GM23338 (cell line): Measurements from ENCODE around the gene PLEKHA7. TPM values are rescaled to one million over a fixed set of nuclear protein-coding genes. Genes with fewer than 3 reads are reported as not detected.
A peak's percentile ranks its signal among the peaks of the same experiment; 100 is the strongest.

Experiments
- ATAC-seq: fragments of 200-7000 bp; cut with Tn5 transposase; 3 replicates; pipeline ENCODE4 v1.9.1; 2020
- DNase-seq: peaks from one replicate; pipeline ENCODE4 v3.0.0-alpha.2; 2015; ENCODE audit warnings: low spot score
- H2AFZ ChIP-seq: fragments of 200-600 bp; sonication (generic); 2 replicates; pipeline ENCODE4 v1.8.0; 2016; ENCODE audit warnings: antibody characterized with exemption, mild to moderate bottlenecking, moderate library complexity
- H3F3A ChIP-seq: fragments of 200-600 bp; sonication (generic); replicated peaks from 2 replicates; pipeline ENCODE4 v1.8.0; 2017; ENCODE audit warnings: antibody characterized with exemption, mixed run types, low read depth
- H3K27ac ChIP-seq: fragments of 200-600 bp; sonication (generic); 2 replicates; pipeline ENCODE4 v1.6.1; 2016; ENCODE audit warnings: low read depth
- H3K27me3 ChIP-seq: fragments of 200-600 bp; sonication (generic); 2 replicates; pipeline ENCODE4 v1.8.0; 2016; ENCODE audit warnings: mild to moderate bottlenecking, mixed run types, moderate library complexity; ENCODE audit not compliant: insufficient read depth
- H3K36me3 ChIP-seq: fragments of 200-600 bp; sonication (generic); 2 replicates; pipeline ENCODE4 v1.8.0; 2016; ENCODE audit warnings: mild to moderate bottlenecking; ENCODE audit not compliant: insufficient read depth
- H3K4me1 ChIP-seq: fragments of 200-600 bp; sonication (generic); 2 replicates; pipeline ENCODE4 v1.8.0; 2016; ENCODE audit warnings: mild to moderate bottlenecking, moderate library complexity; ENCODE audit not compliant: insufficient read depth
- H3K4me2 ChIP-seq: fragments of 200-600 bp; sonication (generic); 2 replicates; pipeline ENCODE4 v1.7.1; 2017; ENCODE audit warnings: mixed run types
- H3K4me3 ChIP-seq: fragments of 200-600 bp; sonication (generic); 2 replicates; pipeline ENCODE4 v1.6.1; 2016; ENCODE audit warnings: mixed run types
- H3K79me2 ChIP-seq: fragments of 200-600 bp; sonication (generic); replicated peaks from 2 replicates; pipeline ENCODE4 v1.8.0; 2017; ENCODE audit warnings: mild to moderate bottlenecking; ENCODE audit not compliant: insufficient read depth
- H3K9me2 ChIP-seq: fragments of 200-600 bp; sonication (generic); 2 replicates; pipeline ENCODE4 v1.8.0; 2017; ENCODE audit not compliant: insufficient read depth
- H4K20me1 ChIP-seq: fragments of 200-600 bp; sonication (generic); replicated peaks from 2 replicates; pipeline ENCODE4 v1.8.0; 2017; ENCODE audit warnings: mild to moderate bottlenecking; ENCODE audit not compliant: insufficient read depth
- H3K27ac Mint-ChIP-seq: 2 replicates; pipeline ENCODE4 v1.8.0; 2020; ENCODE audit warnings: inconsistent platforms, mild to moderate bottlenecking, moderate library complexity, mixed read lengths
- H3K27me3 Mint-ChIP-seq: 3 replicates; pipeline ENCODE4 v1.8.0; 2022; ENCODE audit warnings: low read depth, mild to moderate bottlenecking, moderate library complexity, mixed read lengths, inconsistent platforms; ENCODE audit not compliant: insufficient read depth, poor library complexity
- H3K36me3 Mint-ChIP-seq: 3 replicates; pipeline ENCODE4 v1.8.0; 2021; ENCODE audit warnings: low read depth, mild to moderate bottlenecking, inconsistent platforms, moderate library complexity, mixed read lengths
- H3K4me1 Mint-ChIP-seq: 3 replicates; pipeline ENCODE4 v1.8.0; 2020; ENCODE audit warnings: mild to moderate bottlenecking, inconsistent platforms, mixed read lengths
- H3K4me3 Mint-ChIP-seq: 3 replicates; pipeline ENCODE4 v1.8.0; 2021; ENCODE audit warnings: moderate library complexity, mild to moderate bottlenecking, inconsistent platforms, mixed read lengths
- H3K9me3 Mint-ChIP-seq: 3 replicates; pipeline ENCODE4 v1.8.0; 2020; ENCODE audit warnings: moderate library complexity, mild to moderate bottlenecking, inconsistent platforms, mixed read lengths
- CREB1 ChIP-seq: fragments of 250-450 bp; sonication (Bioruptor Pico); IDR thresholded peaks from 2 replicates; pipeline ENCODE4 v1.5.0; 2020; ENCODE audit warnings: low read depth, mild to moderate bottlenecking, moderate library complexity
- EZH2 ChIP-seq: fragments of 200-600 bp; sonication (generic); IDR thresholded peaks from one replicate; pipeline ENCODE4 v1.8.0; 2017; ENCODE audit warnings: antibody characterized with exemption, mild to moderate bottlenecking, low read depth; ENCODE audit not compliant: unreplicated experiment
- EZH2phosphoT487 ChIP-seq: fragments of 200-600 bp; sonication (generic); IDR thresholded peaks from one replicate; pipeline ENCODE4 v1.8.1; 2018; ENCODE audit warnings: antibody characterized with exemption; ENCODE audit not compliant: unreplicated experiment
- POLR2AphosphoS5 ChIP-seq: IDR thresholded peaks from 2 replicates; pipeline ENCODE4 v1.6.1; 2016; ENCODE audit warnings: antibody characterized with exemption, low read depth
- STAT1 ChIP-seq: IDR thresholded peaks from one replicate; pipeline ENCODE4 v1.6.1; 2016; ENCODE audit warnings: antibody characterized with exemption; ENCODE audit not compliant: unreplicated experiment
- ZNF114 ChIP-seq: fragments of 250-450 bp; sonication (Bioruptor Pico); IDR thresholded peaks from 2 replicates; pipeline ENCODE4 v1.5.0; 2020; ENCODE audit warnings: mild to moderate bottlenecking, moderate library complexity
- polyA plus RNA-seq: library from polyadenylated mRNA; unstranded; fragments of >200 nt; fragmentation: Nextera tagmentation; extraction: Ambion mirVana; gene quantifications from 2 replicates; pipeline ENCODE4 v1.2.1, GENCODE V29; 2016
- total RNA-seq: library from RNA; depleted of rRNA; stranded (reverse); fragments of >200 nt; shearing (Covaris generic); gene quantifications from 2 replicates; pipeline ENCODE4 v1.2.3, GENCODE V29; 2014
- TF ChIP-seq, protein P1 (sequence below): IDR thresholded peaks from 2 replicates; pipeline ENCODE4 v1.6.1; 2016; ENCODE audit warnings: antibody characterized with exemption
- TF ChIP-seq, protein P2 (sequence below), 2 experiments: fragments of 200-600 bp in 1 of 2; sonication (generic) in 1 of 2; conservative IDR thresholded peaks; 2 replicates each; pipeline versions ENCODE4 v1.5.1 to v1.6.1; 2016 to 2017; ENCODE audit warnings: antibody characterized with exemption in 2 of 2, low read depth in 2 of 2, mild to moderate bottlenecking in 2 of 2, moderate library complexity in 1 of 2

Gene PLEKHA7
- total and polyA plus RNA-seq, 2 experiments from 2014 or later: 9.7 to 15.8 TPM

DNA sequence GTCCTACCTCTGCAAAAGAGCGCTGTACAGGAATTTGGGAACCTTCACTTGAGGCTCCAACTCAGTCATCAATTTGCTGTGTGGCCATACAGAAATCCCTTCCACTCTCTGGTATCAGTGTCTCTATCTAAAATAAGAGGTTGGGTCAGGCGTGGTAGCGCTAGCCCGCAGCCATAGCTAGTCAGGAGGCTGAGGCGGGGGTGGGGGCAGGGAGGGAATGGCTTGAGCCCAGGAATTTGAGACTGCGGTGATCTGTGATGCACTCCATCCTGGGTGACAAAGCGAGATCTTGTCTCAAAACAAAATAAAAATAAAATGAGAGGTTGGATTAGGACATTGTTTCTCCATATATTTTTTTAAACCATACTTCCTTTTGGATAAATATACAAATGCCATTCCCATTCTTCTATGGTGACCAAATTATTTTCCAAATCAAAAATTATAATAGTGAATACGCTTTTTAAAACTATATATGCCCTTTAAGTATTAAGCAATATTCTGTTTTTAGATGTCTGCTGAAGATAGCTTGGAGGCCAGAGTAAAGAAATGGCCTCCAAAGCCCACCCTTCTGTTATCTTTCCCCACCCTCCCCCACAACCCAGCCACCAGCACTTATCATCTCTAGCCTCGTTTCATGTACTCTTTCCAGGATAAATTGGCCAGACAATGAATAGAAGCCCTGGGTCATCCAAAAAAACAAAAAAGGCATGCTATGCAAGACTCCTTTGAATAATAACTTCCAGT is 87.2 kb downstream of the PLEKHA7 start:
- Histone ChIP-seq H3K4me1 (peaks cover 36% of the 10 kb centered on the region), H3F3A (peaks cover 8% of the 10 kb centered on the region), H3K36me3 (no peaks in the 10 kb centered on the region), H4K20me1 (peaks cover 32% of the 10 kb centered on the region), H2AFZ (no peak overlapping the region), H3K27ac (no peak overlapping the region), H3K79me2 (no peaks in the 10 kb centered on the region), H3K4me2 (peak overlapping the region; percentile 96), H3K4me3 (no peak overlapping the region), H3K9me2 (no peaks in the 10 kb centered on the region), H3K27me3 (peaks cover 56% of the 10 kb centered on the region)
- Mint-ChIP-seq H3K4me1 (peaks cover 38% of the 10 kb centered on the region), H3K27me3 (peaks cover 43% of the 10 kb centered on the region), H3K27ac (no peak overlapping the region), H3K36me3 (no peaks in the 10 kb centered on the region; the same call in 2 of the 3 replicates), H3K4me3 (peak overlapping the region; percentile 19; the same call in 1 of the 3 replicates), H3K9me3 (no peaks in the 10 kb centered on the region)
- TF ChIP-seq EZH2phosphoT487: no peak
- no peak for TF ChIP-seq POLR2AphosphoS5
- no peak for TF ChIP-seq STAT1
- TF ChIP-seq CREB1 (CRISPR knock-in tag): no peak
- no peak for TF ChIP-seq ZNF114 (CRISPR knock-in tag)
- ATAC-seq (peak; percentile 4; the same call in 1 of the 3 replicates), DNase-seq (peak; percentile 56)

DNA sequence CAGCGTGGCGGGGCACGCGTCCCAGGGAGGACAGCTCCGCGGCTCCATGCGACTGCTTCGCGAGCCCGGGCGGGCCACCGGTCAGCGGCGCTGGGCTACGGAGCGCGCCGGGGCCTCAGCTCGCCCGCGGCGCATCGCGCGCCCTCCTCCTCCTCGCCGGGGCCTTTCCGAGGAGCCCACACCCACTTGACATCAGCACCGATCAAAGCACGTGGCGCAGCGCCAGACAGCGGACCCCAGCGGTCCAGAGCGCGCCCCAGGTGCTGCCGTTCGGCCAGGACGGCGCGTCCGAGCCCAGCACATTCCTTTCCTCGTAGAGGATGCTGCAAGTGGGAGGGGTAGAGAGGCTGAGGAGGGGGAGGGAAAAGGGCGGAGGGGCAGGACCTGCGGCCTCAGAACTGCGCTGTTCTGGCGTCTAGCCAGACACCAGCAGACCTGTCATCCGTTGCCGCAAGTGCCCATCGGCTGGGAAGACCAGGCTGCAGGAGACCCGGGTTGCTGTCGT is 88.6 kb downstream of the PLEKHA7 start:
- no peaks in the 10 kb centered on the region for H3K79me2 ChIP-seq
- no peak for TF ChIP-seq EZH2phosphoT487
- TF ChIP-seq, protein P1, sequence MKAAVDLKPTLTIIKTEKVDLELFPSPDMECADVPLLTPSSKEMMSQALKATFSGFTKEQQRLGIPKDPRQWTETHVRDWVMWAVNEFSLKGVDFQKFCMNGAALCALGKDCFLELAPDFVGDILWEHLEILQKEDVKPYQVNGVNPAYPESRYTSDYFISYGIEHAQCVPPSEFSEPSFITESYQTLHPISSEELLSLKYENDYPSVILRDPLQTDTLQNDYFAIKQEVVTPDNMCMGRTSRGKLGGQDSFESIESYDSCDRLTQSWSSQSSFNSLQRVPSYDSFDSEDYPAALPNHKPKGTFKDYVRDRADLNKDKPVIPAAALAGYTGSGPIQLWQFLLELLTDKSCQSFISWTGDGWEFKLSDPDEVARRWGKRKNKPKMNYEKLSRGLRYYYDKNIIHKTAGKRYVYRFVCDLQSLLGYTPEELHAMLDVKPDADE: no peak
- peak; percentile 94 for DNase-seq
- no peaks in the 10 kb centered on the region for H3K9me3 Mint-ChIP-seq
- H2AFZ ChIP-seq: peak overlapping the region; percentile 86
- peaks cover 43% of the 10 kb centered on the region for H3K27me3 Mint-ChIP-seq
- H3K4me1 Mint-ChIP-seq: peaks cover 38% of the 10 kb centered on the region
- H3K36me3 Mint-ChIP-seq: no peaks in the 10 kb centered on the region; the same call in 2 of the 3 replicates
- no peaks in the 10 kb centered on the region for H3K9me2 ChIP-seq
- H3K4me1 ChIP-seq: peaks cover 37% of the 10 kb centered on the region
- no peak overlapping the region for H3K27ac Mint-ChIP-seq
- ATAC-seq: peak; percentile 79
- peaks cover 32% of the 10 kb centered on the region for H4K20me1 ChIP-seq
- peak overlapping the region; percentile 83 for H3K4me3 Mint-ChIP-seq
- peak overlapping the region; percentile 96 for H3K4me2 ChIP-seq
- peaks cover 8% of the 10 kb centered on the region for H3F3A ChIP-seq
- peak overlapping the region; percentile 83 for H3K4me3 ChIP-seq
- no peaks in the 10 kb centered on the region for H3K36me3 ChIP-seq
- no peak overlapping the region for H3K27ac ChIP-seq
- H3K27me3 ChIP-seq: peaks cover 56% of the 10 kb centered on the region

DNA sequence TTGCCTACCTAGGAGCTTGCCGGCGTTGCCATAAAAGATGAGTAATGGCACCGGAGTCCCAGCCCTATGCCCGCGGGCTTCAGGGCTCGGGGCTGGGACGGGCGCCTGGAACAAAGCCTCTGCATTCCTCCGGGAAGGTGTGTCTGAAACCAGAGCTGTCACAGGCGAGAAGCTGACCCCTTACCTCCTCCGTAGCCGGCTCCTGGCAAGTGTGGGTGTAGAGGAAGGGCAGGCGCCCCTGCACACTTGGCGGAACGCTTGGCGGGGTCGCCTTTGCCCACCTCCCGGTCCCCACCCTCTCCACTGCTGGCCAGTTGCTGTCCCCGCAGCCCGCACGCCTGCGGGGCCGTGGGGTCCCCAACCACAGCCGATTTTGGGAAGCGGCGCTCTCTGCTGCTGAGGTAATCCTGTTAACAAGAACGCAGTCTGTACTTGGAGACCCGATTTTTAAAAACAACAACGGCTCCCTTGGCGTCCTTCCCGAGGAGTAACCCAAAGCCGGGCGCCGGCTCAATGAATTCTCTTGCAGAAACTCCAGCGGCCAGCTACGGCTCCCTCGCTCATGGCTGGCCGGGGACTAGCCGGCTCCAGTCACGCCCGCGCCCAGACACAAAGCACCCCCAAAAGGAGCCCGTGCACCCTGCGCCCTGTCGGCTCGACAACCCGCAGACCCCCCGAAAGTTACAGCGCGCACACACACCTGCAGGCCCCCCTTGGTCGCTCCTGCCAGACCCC is 89.2 kb downstream of the PLEKHA7 start:
- peaks cover 38% of the 10 kb centered on the region for H4K20me1 ChIP-seq
- H3K27me3 ChIP-seq: peaks cover 56% of the 10 kb centered on the region
- H3K9me2 ChIP-seq: no peaks in the 10 kb centered on the region
- peaks cover 37% of the 10 kb centered on the region for H3K4me1 ChIP-seq
- DNase-seq: peak; percentile 86
- peak; percentile 86 for ATAC-seq
- H3K4me3 ChIP-seq: peak overlapping the region; percentile 83
- H3F3A ChIP-seq: peaks cover 8% of the 10 kb centered on the region
- H3K27me3 Mint-ChIP-seq: peaks cover 43% of the 10 kb centered on the region
- peaks cover 38% of the 10 kb centered on the region for H3K4me1 Mint-ChIP-seq
- no peaks in the 10 kb centered on the region; the same call in 2 of the 3 replicates for H3K36me3 Mint-ChIP-seq
- no peaks in the 10 kb centered on the region for H3K79me2 ChIP-seq
- H3K27ac Mint-ChIP-seq: no peak overlapping the region
- H2AFZ ChIP-seq: peak overlapping the region; percentile 86
- no peaks in the 10 kb centered on the region for H3K36me3 ChIP-seq
- no peaks in the 10 kb centered on the region for H3K9me3 Mint-ChIP-seq
- no peak overlapping the region for H3K27ac ChIP-seq
- H3K4me2 ChIP-seq: peak overlapping the region; percentile 96
- H3K4me3 Mint-ChIP-seq: peak overlapping the region; percentile 83
- TF ChIP-seq, protein P2, sequence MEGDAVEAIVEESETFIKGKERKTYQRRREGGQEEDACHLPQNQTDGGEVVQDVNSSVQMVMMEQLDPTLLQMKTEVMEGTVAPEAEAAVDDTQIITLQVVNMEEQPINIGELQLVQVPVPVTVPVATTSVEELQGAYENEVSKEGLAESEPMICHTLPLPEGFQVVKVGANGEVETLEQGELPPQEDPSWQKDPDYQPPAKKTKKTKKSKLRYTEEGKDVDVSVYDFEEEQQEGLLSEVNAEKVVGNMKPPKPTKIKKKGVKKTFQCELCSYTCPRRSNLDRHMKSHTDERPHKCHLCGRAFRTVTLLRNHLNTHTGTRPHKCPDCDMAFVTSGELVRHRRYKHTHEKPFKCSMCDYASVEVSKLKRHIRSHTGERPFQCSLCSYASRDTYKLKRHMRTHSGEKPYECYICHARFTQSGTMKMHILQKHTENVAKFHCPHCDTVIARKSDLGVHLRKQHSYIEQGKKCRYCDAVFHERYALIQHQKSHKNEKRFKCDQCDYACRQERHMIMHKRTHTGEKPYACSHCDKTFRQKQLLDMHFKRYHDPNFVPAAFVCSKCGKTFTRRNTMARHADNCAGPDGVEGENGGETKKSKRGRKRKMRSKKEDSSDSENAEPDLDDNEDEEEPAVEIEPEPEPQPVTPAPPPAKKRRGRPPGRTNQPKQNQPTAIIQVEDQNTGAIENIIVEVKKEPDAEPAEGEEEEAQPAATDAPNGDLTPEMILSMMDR (conservative IDR thresholded peaks at IDR 0.05; ENCODE audit: low read depth in 2 of 2): no peak
- TF ChIP-seq, protein P1: no peak
- no peak for TF ChIP-seq EZH2phosphoT487
- no peak for TF ChIP-seq EZH2
